H1 (cell line): ENCODE results near the gene AHDC1. TPM values are rescaled to one million over a fixed set of nuclear protein-coding genes. Genes with fewer than 3 reads are reported as not detected.

Experiments used
- CHD7 ChIP-seq: fragments of 300-600 bp; sonication (generic); IDR thresholded peaks from 2 replicates; pipeline ENCODE4 v1.7.1; 2012; ENCODE audit warnings: low read length, moderate library complexity, mild to moderate bottlenecking, inconsistent platforms; ENCODE audit not compliant: insufficient replicate concordance
- polyA plus RNA-seq, 7 experiments: library from polyadenylated mRNA; depleted of rRNA in 3 of 7; stranded (reverse) in 5 of 7; unstranded in 2 of 7; fragments of >200 nt in 5 of 7; fragments of 200-250 nt in 2 of 7; gene quantifications; 1 replicate in 5 of 7; 2 replicates in 1 of 7; 4 replicates in 1 of 7; pipeline versions ENCODE4 v1.2.1 to v1.2.3, GENCODE V29; 2011 to 2013; ENCODE audit warnings: missing spikeins in 2 of 7, mixed read lengths in 2 of 7
- total RNA-seq: library from RNA; stranded (reverse); fragmentation: NEBNext Ultra II Directional; extraction: Animal tissue kit (Norgen Biotek cat#: 25700); gene quantifications from 2 replicates; pipeline ENCODE4 v1.2.1, GENCODE V29; 2021

The AHDC1 gene
- total and polyA plus RNA-seq, 2 of the 8 experiments (the other 6 are each of a cell fraction or from before 2014, with no cell fraction given), result 4.4 to 35.1 TPM

GRCh38 chr1:27572019-27572678 lies 31.8 kb downstream of the AHDC1 start (continued):
- TF ChIP-seq CHD7, result no peak
